NCI-H2227 treated with DMSO at 0.1 percent for 48 hours (cell line): Measurements from ENCODE around the gene YWHAH.

ENCODE experiments used
- DNase-seq: peaks from one replicate; lab custom pipeline; 2025; lab: John Stamatoyannopoulos, UW

YWHAH gene

DNA sequence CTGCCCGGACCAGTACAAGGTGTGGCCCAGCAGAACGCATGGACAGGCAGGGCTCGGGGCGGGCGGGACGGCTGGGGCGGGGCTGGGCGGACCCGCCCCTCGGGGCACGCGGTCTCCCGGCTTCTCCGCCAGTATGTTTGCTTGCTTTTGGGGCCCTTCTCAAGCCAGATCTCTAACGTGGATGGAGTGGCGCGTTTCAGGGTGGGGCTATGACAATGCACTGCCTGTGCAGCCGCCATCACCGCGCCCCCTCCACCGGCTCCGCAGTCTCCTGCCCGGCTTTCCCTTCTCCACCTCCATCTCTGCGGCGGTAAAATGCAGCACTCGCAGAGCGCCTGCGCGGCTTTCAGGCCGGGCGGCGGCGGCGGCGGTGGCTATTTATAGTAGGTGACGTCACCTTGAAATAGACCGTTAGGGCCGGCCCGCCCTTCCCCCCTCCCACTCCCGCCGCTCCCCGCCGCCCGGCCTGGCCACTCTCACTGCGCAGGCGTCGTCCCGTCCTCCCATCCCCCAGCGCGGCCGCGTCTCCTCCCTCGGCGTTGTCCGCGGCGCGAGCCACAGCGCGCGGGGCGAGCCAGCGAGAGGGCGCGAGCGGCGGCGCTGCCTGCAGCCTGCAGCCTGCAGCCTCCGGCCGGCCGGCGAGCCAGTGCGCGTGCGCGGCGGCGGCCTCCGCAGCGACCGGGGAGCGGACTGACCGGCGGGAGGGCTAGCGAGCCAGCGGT lies at the start of gene YWHAH:
TSS of gene YWHAH (plus strand) at position 558 of the 722 bp plus-strand sequence. CDS start 199 bp downstream, outside the sequence.
- peak; percentile 89 for DNase-seq

DNA sequence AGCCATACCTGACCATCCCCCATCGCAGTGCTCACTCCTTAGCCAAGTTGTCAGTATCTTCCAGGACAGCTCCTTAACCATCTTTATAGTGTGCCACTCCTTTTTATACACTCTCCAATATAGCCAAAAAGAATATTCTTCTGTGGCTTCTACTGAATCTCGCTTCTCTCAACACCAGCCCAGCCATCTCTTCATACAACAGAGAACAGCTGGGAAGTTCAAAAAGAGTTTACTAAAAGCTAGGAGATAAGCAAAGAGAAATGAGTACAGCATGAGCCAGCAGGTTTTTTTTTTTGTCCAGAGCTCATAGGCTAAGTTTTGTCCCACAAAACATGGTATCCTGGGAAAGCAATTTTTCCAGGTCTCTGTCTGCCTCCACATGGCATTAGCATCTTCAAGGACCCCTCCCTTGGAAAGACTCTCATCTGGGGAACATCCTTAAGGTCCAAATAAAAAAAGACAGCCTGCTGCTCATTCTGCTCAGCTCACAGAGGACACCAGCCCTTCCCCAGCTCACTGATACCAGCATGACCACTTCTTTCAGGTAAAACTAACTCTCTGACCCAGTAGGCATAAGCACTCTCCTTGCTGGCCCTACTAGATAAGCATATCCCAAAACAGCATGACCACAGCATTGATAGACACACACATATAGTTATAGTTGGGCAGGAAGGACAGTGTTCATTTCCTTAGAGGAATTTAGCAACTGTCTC lies 48.8 kb upstream of the YWHAH start:
- no peak for DNase-seq

DNA sequence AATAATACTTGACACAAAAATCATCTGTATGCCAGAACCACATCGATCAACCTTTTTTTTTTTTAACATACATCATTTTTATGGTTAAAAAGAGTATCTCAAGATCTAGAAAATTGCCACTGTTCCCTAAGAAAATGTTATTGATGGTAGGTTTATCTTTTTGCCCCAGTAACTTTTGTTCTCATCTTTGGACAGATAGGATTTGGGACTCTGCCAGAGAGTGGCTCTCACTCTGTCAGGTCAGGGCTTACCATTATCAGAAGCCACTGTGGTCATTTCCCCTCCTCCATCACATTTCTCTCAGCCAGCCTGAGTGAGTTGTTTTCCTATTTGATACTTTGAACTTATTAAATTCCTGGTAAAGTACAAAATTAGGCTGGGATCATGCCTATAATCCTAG lies 47.9 kb upstream of the YWHAH start:
- DNase-seq, result no peak

DNA sequence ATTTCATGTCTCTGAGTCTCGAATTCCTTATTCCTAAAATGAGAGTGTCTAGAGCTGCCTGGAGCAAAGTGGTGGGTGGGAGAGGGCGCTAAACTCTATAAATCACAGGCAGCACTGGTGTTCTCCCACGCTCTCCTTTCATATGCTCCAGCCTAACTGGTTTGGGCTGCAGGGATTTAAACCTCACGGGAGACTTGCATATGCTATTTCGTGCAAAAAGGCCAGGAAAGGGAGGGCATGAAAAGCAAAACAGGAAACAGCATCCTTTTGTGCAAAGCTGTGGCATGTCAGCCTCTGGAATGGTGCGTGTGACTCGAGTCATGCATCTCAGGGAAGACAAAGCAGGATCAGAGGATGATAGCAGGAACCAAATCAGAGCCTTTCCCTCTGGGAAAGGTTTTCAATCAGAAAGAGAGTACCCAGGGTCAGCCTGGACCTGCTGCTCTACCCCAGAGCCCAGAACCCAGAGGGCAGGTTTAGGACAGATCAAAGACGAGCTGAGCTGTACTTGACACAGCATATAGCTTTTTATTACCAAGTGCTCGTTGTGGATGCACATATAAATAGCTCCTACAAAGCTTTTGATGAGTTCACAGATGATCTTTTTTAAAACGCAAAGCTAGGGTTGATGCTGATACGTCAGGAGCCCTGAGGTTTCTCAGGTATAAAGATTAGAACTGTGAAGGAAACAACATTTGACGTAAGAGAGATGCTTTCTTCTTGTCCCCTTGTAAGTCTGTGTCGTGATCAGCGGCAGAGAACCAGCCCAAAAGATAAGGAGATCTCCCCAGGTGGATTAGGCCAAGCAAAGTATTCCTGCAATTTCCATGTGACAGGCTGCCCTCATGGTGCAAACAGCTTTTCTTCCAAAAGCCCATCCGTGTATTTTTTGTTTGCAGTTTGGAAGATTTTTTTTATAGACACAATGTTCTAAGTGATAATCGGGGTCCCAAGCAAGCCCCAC lies 46.2 kb upstream of the YWHAH start:
- DNase-seq, result no peak

DNA sequence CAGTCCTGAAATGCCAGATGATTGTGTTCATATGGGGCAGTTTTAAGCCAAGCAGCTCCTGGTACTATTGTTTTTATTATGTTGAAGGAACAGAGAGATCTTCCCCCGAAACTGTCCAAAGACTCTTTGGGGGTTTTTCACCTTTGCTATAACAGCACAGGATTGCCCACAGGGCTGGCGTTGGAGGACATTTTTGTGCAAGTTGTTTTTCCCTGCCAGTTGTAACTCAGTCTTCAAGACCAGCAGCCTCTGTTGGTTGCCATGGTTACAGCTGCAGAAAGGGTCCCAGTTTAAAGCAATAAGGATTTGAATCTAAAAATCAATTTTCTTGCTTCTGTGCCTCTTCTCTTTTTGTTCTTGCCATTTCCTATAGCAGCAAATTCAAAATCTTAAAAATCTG lies 45.4 kb upstream of the YWHAH start:
- no peak for DNase-seq

DNA sequence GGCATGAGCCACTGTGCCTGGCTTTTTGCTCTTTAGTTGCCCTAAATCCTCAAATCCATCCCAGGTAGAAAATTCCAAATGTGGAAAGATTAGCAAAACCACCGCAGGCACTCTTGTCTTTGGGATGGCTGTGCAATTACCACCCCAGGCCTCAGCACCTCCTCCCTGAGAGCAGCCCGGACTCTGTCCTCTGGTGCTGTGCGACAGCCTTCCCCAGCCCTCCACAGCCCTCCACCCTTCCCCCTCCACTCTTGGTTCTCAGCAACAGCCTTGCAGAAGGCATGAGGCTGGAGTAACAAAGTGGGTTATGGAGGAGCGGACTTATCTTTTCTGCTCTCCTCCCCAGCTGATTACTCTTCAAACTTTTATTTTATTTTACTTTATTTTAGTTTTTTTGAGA lies 44.7 kb upstream of the YWHAH start:
- no peak for DNase-seq

DNA sequence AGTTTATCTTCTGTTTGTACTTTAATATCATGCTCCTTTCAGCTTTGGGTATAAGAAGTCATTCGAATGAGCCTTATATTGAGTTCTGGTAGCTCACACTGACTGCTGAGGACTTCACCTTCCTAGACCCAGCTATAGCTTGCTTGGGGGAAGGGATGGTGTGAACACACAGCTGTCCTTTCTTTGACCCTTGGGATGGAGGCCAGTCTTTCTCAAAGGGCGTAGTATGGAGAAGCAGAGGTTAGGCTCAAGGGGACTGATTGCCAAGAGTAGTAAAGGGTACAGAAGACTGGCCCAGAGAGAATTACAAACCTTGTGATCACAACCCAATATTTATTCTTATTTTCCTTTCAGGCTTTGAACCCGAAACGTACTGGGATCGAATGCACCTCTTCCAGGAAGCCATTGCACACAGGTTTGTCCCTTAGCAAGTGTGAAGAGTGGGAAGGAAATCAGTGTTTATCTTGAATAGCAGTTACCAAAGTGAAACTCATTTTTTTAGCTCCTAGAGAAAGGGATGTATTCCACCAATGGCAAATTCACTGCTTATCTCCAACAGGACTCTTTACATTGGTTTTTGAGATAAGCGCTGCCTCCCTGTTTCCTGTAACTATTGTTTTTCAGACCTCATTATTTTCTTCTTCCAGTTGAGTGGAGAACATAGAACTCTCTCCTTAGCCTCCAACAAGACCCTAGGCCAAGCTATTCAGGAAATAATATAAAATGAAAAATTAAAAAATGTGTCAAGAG lies 42.8 kb upstream of the YWHAH start:
- DNase-seq, result no peak

DNA sequence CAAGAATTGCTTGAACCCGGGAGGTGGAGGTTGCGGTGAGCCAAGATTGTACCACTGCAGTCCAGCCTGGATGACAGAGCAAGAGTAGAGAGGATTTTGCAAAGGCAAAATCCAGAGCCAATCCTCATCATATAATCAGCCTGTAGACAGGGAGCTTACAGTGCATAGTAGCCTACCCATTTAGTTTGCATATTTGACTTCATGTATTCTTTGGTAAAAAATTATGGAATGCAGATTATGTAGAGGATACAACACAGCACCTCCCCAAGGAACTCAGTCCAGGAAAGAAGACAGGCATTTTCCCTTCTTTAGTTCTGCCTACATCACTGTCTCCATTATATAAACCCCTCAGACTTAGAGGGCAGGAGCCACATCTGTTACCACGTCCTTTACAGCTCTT lies 39.7 kb upstream of the YWHAH start:
- DNase-seq, result no peak

DNA sequence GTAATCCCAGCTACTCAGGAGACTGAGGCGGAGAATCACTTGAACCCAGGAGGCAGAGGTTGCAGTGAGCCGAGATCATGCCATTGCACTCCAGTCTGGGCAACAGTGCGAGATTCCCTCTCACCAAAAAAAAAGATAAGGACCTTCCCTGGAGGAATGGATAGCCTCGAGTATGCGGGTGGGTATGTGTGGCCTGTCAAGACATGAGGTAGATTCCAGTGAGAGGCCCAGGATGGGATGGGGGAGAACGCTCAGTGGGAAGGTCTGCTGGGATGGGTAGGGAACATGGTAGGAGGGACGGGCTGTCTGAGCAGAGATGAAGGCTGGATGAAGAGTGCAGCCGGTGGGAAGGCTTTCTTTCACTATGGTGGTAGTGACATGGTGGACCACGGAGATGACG lies 39.0 kb upstream of the YWHAH start:
- DNase-seq, result no peak

DNA sequence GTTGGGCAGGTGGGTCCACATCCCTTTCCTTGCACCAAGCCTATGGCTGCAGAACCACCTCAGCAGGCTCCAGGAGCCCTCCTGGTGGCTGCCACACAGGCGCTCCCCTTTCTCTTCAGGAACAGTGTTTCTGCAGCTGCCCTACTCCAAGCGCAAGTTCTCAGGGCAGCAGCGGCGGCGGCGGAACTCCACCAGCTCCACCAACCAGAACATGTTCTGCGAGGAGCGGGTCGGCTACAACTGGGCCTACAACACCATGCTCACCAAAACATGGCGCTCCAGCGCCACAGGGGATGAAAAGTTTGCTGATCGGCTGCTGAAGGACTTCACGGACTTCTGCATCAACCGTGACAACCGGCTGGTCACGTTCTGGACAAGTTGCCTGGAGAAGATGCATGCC lies 38.2 kb upstream of the YWHAH start:
- no peak for DNase-seq

DNA sequence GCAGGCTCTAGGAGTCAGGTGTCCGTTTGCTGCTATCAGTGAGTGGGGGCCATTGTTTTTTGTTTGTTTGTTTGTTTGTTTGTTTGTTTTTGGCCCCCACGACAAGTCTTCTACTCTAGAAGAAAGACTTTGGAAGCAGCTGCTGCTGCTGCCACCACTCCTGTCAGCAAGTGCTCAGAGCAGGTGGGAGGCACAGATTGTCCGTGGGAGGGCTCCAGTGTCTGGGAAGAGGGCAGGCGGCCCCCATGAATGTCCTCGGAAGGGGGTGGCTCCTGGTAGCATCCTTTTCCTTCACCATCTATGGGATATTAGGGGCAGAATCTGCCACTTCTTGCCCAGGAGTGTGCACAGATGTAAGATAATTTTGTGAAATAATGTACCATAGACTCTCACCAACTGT lies 37.8 kb upstream of the YWHAH start:
- DNase-seq, result no peak

DNA sequence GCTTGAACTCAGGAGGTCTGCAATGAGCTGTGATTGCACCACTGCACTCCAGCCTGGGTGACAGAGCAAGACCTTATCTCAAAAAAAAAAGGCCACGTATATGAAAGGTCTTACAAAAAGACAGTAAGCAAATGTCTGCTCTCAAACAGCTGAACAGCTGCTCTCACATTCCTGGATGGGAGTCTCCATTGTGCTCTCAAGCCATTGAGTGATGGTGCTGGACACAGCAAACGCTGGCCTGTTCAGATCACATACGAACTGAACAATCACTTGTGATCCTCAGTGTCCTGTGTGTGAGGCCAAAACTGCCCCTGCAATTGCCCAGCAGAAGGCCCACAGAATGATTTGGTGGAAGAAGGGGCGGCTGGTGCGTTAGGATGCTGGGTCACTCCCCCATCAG lies 34.4 kb upstream of the YWHAH start:
- DNase-seq, result no peak

DNA sequence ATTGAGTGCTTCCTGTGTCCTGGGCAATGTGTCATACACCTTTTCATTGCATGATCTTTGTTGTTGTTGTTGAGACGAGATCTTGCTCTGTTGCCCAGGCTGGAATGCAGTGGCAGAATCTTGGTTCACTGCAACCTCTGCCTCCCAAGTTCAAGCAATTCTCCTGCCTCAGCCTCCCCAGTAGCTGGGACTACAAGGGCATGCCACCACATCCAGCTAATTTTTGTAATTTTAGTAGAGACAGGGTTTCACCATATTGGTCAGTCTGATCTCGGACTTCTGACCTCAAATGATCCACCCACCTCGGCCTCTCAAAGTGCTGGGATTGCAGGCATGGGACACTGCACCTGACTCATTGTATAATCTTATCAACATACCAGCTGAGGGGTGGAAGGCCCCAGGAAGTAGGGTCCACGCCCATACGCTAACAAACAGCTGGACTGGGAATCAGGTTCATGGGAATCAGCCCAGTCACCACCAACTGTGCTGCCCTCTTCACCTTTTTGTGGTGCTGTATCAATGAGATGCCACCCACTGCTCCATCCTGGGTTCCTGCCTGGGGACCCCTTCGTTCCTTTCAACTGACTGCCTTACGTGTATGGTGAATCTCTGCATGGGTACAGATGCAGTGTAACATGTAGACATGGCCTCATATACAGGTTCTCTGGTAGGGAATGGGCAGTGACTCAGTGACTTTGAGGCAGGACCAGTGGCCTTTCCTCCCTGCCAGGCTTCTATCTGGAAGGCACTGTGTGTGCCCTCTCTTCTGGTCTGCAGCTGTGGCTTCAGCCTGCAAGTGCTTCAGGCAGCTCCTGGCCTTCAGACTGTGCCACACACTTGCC lies 32.5 kb upstream of the YWHAH start:
- DNase-seq, result no peak

DNA sequence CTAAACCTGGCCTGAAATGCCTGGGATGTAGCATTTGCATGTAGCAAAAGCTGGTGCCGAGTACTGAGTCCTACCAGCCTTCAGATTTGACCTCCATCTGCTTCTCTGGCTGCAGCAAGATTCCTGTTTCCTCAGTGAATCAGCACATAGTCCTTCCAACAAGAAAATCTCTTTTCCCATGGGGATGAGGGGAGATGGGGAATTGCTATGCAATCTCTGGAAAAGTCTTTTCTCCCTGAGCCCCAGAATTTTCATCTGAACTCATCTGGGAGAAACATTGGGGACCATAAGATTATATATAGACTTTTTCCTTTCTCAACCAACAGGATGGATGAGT lies 32.0 kb upstream of the YWHAH start:
- DNase-seq, result no peak

DNA sequence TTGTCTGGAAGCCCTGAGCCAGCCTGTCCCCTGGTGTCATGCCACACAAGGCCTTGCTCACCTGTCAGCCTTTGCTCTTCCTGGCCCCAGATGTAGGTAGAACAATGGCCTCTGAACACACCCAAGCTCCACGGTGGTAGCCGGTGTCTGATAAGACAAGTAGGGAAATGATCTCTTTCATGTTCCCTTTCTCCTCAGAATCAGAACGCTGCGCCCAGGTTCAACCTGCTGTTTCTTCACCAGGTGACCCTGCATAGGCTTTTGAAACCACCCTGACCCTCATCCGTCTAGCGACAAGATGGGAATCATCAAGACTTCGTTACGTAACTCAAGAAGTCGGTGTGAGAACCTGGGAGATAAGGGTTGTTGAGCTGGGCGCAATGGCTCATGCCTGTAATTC lies 28.7 kb upstream of the YWHAH start:
- DNase-seq, result no peak

DNA sequence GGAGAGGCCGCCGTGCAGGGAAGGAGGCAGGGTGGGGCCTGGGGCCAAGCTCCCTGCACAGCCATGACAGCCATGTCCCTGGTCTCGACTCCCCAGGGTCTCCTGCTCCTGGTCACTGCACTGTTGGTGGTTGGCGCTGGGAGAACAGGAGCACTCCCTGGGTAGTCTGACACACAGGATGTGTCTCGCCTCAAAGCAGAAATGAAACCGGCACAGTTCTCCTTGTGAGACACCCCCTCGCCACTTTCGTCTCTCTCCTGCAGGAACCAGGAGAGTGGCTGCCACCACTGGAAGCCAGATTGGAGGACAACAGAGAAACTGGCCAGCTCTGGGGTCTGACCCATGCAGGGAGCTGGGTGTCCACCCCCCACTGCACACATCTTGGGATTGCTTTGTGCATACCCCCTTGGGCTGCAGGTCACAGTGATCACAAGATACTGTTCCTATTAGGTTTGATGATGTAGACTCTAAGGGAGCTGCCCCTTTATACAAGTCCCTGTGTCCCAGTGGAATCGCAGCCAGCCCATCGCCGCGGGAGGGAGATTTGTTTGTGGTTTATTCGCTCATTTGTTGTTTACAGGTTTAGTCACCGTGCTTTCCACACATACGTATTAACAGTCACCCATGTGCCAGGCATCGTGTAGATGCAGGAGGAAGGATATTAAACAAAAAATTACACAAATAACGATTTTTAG lies 27.0 kb upstream of the YWHAH start:
- no peak for DNase-seq

DNA sequence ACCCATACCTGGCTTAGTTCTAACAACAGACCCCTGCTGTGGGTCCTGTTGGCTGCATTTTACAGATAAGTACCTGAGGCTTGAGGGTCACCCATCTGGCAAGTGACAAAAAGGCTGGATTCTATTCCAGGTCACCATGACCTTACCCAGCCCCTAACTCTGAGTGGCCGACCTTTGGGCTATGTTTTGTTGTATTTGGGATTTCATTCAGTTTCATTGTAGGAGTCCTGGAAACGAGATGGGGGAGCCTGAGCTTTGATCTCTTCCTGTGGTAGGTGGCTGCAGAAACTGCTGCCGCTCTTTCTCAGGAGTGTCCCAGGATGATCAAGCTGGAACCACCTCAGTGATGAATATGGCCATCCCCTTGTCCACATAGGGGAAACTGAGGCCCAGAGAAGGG lies 24.6 kb upstream of the YWHAH start:
- no peak for DNase-seq

DNA sequence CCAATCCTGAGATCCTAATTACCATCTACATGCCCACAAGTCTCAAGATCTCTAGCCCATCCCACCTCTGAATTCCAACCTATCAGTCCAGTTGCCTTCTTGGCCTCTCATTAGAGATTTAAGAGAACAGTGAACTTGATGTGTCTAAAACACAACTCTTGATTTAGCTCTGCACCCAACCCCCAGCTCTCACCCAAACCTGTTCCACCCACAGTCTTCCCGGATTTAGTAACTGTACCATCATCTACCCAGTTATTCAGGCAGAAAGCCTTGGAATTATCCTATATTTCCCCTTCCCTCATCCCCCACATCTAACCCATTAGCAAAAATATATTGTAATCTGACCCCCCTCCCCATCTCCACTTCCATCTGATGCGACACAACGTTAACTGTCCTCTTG lies 24.0 kb upstream of the YWHAH start:
- no peak for DNase-seq

DNA sequence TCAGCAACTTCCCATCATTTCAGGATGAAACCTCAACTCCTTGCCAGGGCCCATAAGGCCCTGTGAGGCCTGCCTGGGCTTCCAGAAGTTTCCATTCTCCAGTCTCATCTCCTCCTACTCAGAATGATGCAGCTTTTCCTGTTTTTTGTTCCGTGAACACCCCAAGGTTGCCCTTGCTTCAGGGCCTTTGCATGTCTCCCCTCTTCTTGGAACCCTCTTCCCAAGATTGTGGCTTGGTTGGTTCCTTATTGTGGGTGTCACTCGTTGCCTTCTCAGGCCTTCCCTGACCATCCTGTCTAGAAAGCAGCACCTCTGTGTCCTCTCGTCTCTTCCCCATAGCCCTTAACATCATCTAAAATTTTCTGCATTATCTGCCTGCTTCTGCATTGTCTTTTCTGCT lies 23.2 kb upstream of the YWHAH start:
- DNase-seq, result no peak

DNA sequence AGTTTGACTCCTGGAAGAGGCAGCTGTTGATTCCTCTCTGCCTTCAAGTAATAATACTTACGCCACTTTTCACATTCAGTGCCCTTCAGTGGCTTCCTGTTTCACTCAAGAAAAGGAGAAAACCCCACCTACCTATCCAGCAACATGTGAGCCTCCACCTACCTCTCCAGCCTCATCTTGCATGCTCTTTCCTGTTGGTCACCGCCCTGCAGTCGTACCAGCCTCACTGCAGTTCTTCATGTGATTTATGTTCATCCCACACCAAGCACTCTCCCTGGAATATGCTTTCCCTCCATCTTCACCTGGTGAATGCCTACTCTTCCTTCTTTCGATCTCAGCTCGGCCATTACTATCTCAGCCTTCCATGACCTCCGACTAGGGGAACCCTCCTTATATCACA lies 21.8 kb upstream of the YWHAH start:
- no peak for DNase-seq

DNA sequence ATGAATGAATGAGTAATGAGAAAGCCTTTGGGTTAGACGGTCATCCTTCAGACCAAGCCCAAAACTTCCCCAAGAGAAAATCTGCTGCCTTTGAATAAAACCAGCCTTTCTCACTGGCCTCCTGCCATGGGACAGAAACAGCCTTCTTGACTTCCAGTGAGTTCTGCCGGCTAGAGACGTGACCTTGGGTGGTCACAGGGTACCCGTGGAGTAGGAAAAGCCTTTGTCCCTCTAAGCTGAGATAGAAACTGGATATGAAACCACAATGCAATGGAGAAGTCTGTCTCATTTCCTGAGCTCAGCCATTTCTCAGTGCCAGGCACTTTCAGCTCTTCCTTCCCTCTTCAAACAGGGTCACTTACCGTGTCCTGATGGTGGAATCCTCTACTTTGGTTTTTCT lies 21.2 kb upstream of the YWHAH start:
- DNase-seq, result no peak
